ENCODE measurements around the gene TMC6.
"Not testable (repeated sequence)": the region's sequence is repeated elsewhere in the genome, so short reads cannot be mapped to it uniquely, and the experiment has no call there.

TMC6 gene

DNA sequence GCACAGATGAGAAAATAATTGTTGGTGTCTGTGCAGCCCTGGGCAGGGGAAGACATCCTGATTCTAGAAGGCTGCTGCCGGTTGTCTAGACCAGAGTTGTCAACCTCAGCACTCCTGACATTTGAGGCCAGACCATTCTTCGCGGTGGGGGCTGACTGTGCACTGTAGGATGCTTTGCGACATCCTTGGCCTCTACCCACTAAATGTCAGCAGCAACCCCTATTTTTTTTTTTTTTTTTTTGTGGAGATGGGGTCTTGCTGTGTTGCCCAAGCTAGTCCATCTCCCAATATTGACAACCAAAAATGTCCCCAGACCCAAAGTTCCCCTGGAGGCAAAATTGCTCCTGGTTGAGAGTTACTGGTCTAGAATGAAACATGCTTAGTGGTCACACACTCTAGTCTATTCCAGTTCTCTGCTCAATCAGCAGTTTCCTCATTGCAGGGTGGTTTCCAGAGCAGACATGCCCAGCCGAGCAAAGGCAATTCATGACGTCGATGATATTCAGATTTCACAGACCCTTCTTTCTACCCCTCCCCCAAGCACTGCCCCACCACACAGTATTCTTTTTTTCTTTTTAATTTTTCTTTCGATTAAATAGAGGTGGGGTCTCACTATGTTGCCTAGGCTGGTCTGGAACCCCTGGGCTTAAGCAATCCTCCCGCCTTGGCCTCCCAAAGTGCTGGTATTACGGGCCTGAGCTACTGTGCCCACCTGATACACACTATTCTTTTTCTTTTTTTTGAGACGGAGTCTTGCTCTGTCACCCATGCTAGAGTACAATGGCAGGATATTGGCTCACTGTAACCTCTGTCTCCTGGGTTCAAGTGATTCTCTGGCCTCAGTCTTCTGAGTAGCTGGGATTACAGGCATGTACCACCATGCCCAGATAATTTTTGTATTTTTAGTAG lies 26.6 kb upstream of the TMC6 start:
- no peak for DNase-seq

DNA sequence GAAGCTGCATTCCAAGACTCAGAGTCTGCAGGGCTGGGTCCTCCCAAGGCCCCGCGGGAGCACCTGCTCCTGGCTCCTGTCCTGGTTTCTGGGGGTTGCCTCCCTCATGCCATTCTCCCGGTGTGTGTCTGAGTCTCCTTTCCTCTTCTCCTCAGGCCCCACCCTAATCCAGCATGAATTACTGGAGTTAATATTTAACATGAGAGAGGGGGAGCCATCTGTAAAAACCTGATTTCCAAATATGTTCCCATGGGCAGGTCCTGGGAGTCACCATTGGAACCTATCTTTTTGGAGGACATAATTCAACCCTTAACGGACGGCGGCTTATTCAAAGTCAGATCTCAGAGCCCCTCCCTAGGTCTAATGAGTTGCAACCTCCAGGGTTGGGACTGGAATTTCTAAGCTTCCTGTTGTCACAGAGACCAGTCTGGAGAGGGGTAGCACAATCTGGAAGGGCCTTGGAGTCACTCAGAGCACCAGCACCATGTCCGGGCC lies 23.0 kb upstream of the TMC6 start:
- no peak for DNase-seq

DNA sequence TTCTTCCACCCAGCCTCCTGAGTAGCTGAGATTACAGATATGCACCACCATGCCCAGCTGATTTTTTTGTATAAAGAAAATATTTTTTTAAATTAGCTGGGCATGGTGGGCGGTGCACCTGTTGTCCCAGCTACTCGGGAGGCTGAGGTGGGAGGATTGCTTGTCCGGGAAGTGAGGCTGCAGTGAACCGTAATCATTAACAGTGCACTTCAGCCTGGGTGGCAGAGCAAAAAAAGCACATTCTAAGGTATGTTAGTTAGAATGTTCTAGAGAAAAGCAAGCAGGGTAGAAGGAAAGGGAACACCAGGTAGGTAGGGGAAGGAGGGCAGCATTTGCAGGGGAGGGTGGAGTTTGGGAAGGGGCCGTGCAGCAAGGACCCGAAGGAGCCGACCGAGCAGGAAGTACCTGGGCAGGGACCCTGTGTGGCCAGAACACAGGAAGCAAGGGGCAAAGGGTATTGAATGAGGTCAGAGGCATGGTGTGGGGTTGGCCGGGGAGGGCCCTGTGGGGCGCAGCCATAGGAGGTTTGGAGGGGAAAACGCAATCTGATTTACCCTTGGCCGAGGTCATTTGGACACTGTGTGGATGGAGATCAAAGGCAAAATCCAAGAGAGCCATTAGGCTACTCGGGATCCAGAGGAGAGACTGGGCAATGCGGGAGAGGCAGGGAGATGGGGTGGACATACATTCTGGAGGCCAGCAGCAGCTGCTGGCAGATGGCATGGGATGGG lies 19.9 kb upstream of the TMC6 start:
- DNase-seq: no peak

DNA sequence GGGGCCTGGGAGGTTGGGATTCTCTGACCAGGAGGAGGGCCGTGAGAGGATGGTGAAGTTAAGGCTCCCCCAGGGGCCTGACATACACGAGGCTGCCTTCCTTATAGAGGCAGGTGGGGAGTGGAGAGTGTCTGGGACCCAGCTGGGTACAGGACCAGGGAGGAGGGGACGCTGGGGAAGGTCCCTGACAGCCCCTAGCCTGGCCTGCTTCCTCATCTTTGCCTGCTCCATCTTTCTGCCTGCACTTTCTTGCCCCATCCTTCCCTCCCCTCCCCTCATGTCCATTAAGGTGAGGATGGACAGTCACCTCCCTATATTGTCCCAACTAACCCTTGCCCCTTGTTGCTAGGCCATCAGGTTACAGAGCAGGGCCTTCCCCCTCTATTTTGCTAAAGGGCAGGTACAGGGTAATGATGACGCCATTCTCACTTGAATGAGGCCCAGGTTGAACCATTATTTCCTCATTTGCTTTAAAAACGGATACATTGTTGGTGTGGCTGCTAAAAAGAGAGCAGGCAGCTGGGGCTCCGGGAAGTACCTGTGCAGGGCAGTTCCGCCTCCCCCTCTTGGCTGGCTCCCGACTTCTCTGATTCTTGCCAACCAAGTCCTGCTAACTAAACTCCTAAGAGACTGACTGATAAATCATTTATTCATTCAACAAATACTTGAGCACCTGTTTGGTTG lies 18.9 kb upstream of the TMC6 start:
- DNase-seq: no peak

DNA sequence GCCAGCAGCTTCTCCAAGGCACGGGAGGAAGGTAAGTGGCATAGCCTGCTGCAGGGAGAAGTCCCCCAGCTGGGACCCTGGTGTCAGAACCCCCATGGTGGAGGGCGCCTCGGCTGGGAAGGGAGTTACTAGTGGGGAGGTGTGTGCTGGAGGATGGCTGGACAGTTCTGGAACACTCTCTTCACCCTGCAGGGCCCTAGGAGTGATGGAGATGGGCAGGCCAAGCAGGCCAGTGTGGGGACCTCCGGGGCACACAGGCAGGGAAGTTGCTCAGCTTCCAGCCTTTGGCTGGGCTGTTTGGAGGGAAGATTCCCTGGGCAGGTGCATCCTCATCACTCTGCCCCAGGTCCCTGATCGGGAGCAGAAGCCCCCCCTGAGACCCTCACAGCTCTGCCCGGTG lies 18.3 kb upstream of the TMC6 start:
- no peak for DNase-seq

DNA sequence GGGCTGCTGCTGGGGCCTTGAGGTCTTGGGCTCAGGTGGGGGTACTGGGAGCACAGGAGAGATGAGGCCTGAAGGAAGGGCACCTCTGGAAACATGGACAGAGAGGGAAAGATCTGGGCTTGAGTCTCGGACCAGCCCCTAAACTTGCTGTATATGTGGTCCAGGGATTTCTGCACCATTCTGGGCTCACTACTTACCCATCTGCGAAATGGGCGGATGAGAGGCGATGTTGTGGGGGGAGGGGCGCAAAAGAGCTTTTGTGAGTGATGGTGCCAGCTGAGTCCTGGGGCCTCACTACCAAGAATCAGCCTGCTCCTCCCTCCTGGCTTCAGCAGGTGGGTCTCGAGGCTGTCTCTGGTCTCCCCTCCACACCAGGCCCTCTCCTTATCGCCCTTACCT lies 17.9 kb upstream of the TMC6 start:
- no peak for DNase-seq

DNA sequence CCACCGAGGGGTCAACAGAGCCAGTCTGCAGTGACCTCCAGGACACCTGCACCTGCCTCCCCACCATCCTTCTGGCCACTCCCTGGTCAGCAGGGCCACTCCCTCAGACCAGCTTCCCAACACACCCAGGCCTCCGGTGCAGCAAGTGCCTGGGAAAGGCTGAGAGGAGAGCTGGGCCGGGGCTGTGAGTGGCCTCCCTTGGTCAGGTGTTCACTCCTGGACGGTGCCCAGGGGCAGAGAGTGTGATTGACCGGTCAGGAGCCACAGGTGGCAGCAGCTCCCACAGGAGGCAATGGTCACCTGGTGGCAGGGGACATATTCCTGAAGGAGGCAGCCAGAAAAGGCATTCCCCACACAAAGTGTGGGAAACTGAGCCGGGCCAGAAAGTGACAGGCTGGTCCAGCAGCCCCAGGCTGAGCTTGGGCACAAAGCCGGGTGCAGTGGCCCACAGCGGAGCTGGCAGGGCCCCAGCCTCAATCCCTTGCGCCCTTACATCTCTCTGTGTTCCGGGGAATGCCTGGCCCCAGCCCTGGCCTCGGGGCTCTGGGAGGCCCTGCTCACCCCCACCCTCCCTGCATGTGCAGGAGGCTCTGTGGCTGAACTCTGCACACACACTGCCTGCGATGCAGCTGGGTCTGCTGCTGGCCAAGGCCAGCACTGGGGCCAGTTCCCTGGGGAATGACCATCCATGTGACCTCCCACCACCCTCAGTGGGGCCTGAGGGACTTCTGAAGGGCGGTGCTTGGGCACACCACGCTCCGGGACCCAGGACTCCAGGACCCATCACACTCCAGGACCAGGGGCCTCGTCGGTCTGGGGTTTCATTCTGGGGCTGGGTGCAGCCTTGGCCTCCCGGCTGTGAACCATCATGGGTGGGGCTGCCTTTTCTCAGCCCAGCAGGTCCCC lies 16.4 kb upstream of the TMC6 start:
- DNase-seq: no peak

DNA sequence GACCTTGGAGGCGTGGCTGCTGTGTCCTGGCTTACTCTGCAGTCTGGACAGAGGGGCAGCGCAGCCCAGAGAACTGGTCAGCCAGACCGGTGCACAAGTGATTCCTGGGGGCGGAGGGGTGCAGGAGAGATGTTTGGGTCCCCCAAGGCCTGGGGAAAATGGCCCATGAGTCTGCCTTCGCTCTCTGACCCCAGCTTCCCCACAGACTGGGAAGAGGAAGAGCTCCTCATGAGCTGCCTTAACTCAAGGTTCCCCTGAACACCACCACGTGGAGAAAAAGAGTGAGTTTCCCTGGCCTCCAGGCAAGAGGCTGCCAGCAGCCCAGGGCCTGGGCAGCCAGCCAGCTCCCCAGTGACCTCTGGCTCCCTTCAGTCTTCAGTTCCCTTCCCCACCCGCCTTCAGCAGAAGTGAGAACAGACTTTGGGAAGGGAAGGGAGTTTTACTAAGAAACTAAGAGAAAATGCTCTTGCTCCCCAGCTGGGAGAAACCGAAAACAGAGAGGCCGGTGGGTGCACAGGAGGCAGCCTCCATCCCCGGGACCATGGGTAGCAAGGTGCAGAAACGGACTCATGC lies 15.7 kb upstream of the TMC6 start:
- no peak for DNase-seq

DNA sequence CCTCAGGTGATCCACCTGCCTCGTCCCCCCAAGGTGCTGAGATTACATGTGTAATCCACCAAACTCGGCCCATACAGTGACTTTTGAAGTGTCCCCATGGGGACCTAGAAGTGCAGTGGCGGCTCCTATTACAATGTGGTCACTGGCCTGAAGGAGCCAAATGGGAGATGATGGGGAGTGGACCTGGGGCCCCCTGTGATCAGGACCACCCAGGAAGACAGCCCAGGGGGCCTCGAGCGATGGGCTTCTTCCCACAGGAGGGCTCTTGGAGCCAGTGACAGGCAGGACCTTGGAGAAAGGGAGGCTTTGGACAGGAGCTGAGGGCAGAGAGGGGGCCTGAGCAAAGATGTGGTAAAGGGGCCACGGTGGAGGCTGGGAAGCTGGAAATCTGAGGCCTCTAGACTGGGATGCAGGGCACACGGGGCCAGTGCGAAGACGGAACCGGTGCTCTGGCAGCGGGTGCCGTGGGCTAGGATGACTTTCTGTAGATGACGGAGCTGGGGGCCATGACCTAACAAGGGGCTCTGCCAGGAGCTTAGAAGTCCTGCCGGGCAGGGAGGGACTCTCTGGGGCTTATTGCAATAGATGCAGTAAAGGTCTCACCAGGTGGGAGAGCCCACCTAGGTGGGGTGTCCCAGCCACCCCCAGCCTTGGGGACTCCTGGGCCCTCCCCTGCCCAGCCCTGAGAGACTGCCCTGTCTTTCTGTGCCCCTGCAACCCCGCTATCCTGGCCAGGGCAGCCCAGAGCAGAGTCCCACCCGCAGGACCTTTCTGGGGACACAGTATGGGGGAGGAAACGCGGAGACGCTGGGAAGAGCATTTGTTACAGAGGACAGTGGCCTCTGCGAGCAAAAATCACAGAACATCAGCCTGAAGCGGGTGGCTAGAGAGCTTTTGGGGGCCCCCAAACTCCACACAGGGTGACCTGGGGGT lies 14.9 kb upstream of the TMC6 start:
- DNase-seq: no peak

DNA sequence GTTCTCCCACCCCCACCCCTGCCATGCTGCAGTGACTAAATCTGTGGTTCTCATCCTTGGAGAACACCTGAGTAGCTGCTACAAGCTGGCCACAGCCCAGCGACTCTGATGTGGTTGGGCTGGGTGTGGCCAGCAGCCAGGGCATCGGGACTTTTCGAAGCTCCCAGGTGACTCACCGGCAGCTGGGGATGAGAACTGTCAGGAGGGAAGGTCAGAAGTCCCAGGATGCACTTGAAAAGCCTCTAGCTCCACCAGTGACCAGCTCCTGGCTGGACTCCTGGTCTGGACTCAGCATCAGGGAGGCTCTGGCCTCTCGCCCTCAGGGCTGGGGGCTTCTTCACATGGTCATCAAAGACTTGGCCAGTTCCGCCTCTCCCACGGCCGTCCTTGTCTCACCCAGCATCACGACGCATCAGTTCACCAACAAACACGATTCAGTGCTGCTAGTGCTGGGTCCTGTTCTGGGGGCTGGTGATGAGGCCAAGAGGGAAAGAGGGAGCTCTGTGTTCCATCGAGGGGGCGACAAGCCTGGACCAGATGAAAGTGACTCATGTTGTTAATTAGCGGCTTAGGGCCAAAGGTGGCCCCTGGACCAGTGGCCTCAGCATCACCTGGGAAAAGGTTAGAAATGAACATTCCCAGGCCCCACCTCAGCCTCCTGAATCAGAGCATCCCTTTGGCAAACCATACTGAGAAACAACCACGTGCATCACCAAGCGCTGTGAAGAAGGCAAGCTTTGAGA lies 13.7 kb upstream of the TMC6 start:
- no peak for DNase-seq

DNA sequence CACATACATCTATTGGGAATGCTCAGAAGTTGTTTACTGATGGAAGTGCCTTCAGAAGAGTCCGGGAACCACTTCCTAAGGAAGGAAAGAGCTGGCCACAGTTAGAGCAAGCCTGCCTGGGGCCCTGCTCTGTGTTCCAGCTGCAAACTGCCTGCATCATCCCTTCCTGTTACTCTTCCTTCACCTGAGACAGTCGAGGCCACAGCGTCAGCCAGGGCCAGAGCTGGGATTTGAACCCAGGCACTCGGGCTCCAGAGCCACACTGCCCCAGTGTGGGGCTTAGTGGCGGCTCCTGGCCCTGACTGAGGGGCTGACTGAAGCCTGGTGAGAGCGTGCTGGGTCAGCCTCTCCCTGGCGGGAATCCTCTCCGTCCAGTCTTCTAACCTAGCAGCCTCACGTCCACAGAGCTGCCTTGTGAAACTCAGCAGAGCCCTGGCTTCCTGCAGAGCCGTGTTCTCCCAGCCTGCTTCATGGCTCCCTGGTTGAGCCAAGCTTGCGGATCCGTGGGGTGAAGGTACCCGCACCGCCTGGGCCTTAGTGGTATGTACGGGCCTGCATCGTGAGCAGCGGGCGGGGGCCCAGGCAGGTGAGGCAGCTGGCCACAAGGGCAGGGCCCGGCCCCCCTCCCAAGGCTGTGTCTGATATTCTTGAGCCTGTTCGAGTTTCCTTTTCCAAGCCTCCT lies 13.0 kb upstream of the TMC6 start:
- no peak for DNase-seq

DNA sequence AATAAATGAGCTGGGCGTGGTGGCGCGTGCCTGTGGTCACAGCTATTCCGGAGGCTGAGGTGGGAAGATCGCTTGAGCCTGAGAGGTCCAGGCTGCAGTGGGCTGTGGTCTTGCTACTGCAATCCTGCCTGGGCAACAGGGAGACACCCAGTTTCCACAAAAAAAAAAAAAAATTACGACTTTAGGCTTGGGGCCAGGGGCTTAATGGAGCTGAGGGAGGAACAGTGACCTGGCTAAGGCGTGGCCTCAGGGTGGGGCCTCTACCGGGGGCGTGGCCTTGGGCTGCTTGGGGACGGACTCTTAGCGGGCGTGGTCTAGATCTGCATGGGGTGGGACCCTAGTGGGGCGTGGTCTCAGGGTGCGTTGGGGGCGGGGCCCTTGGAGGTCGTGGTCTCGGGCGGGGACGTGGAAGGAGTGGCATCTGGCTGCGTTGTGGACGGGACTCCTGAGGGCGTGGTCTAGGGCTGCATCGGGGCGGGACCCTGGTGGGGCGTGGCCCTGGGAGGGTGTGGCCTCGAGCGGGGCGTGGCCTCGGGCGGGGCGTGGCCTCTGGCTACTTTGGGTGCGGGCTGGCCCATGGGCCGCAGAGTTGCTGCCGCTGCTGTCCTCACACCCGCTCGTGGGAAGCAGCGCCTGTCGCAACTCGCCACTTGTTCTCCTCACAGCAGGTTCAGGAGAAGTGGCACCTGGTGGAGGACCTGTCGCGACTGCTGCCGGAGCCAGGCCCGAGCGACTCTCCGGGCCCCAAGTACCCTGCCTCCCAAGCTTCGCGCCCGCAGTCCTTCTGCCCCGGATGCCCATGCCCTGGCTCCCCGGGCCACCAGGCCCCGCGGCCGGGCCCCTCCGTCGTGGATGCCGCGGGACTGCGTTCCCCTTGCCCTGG lies 11.9 kb upstream of the TMC6 start:
- peak; percentile 100 for DNase-seq

DNA sequence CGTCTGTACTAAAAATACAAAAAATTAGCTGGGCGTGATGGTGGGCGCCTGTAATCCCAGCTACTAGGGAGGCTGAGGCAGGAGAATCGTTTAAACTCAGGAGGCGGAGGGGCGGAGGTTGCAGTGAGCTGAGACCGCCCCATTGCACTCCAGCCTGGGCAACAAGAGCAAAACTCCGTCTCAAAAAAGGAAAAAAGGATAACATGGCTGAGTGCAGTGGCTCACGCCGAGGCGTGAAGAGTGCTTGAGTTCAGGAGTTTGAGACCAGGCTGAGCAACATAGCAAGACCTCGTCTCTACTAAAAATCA lies 11.3 kb upstream of the TMC6 start:
- DNase-seq: not testable (repeated sequence)

DNA sequence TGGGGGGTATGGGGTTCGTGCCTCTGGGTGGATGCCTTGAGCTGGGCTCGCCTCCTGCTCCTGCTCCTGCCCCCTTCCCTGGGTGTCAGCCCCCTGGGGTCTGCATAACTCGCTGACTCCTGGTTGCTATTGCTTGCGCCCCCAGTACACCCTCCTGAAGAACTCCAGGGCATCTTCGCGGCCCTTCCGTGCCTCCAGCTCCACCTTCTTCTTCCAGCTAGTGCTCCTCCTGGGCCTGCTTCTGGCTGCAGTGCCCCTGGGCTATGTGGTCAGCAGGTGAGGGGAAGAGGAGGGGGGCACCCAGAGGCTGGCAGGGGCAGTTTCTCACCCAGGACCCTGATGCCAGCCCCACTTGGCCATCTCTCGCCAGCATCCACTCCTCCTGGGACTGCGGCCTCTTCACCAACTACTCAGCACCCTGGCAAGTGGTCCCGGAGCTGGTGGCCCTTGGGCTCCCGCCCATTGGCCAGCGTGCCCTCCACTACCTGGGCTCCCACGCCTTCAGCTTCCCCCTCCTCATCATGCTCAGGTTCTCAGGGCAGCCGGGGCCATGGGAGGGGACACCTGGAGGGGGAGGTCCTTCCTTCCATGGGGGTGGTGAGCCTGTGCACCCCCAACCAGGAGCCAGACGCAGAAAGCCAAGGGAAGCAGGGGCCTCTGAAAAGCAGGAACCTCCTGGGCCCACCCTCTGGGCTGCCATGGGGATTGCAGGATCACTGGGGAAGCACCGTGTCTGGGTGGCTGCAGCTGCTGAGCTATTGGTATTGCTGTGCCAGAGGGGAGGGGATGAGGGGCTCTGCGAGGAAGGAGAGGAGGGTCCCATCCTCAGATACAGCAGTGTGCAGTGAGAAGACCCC lies 9.9 kb upstream of the TMC6 start:
- DNase-seq: no peak

DNA sequence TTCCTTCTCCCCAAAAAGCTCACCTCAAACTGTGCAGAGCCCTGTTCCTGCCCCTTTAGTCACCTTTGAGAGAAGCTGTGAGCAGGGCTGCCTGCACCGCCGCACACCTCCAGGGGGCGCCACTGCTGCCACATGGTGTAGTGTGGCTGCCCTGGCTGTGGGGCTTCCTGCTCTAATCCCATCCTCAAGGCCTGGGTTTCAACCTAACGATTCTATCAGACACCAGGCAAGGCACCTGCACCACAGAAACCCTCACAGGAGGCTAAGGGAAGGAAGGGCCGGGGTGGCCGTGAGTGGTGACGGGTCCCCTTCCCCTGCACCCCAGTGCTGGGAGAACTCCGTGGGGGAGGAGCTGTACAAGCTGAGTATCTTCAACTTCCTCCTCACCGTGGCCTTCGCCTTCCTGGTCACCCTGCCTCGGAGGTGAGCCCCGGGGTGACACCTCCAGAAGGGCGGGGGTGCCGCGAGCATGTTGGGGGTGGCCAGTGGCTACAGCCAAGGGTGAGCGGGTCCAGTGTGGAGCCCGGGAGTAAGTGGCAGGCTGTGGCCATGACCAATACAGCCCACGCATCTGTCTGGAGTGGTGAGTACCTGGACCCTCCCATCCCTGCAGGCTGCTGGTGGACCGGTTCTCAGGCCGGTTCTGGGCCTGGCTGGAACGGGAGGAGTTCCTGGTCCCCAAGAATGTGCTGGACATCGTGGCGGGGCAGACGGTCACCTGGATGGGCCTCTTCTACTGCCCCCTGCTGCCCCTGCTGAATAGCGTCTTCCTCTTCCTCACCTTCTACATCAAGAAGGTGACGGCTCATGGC lies 9.0 kb upstream of the TMC6 start:
- peak; percentile 25 for DNase-seq

DNA sequence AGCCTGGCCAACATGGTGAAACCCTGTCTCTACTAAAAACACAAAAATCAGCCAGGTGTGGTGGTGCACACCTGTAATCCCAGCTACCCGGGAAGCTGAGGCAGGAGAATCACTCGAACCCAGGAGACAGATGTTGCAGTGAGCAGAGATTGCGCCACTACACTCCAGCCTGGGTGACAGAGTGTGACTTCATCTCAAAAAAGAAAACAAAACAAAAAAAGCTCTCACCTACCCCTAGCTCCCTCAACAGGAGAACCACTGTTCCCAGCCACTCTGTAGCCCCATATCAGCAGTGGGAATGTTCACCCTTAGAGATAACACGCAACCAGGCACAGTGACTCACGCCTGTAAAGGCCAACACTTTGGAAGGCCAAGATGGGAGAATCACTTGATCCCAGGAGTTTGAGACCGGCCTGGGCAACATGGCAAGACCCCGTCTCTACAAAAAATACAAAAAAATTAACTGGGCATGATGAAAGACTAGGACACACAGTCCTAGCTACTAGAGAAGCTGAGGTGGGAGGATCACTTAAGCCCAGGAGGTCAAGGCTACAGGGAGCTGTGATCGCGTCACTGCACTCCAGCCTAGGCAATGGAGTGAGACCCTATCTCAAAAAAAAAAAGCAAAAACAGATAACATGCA lies 7.4 kb upstream of the TMC6 start:
- no peak for DNase-seq
